SK-N-SH treated with all-trans-retinoic acid at 6 μM for 48 hours (cell line): Measurements from ENCODE around the gene DSP.

Experiments used
- ATAC-seq: fragments of 200-7000 bp; cut with Tn5 transposase; 3 replicates; pipeline ENCODE4 v1.9.1; 2020; ENCODE audit warnings: mild to moderate bottlenecking, moderate library complexity
- ARNTL ChIP-seq: fragments of 450-650 bp; formaldehyde crosslinking; IDR thresholded peaks from 2 replicates; pipeline ENCODE4 v1.5.0; 2020; ENCODE audit warnings: low read depth, mild to moderate bottlenecking, moderate library complexity, borderline replicate concordance
- BACH2 ChIP-seq: fragments of 250-450 bp; sonication (Bioruptor Pico); IDR thresholded peaks from 2 replicates; pipeline ENCODE4 v1.9.0; 2021; ENCODE audit warnings: mild to moderate bottlenecking, borderline replicate concordance
- CSDC2 ChIP-seq: fragments of 250-450 bp; sonication (Bioruptor Pico); IDR thresholded peaks from 2 replicates; pipeline ENCODE4 v1.5.0; 2020; ENCODE audit warnings: mild to moderate bottlenecking, moderate library complexity
- CSRNP3 ChIP-seq: fragments of 250-450 bp; sonication (Bioruptor Pico); IDR thresholded peaks from 2 replicates; pipeline ENCODE4 v1.5.1; 2021; ENCODE audit warnings: mild to moderate bottlenecking, moderate library complexity
- ESRRG ChIP-seq: fragments of 250-450 bp; sonication (Bioruptor Pico); IDR thresholded peaks from 2 replicates; pipeline ENCODE4 v1.6.1; 2021; ENCODE audit warnings: mild to moderate bottlenecking
- GLIS3 ChIP-seq: fragments of 250-450 bp; sonication (Bioruptor Pico); IDR thresholded peaks from 2 replicates; pipeline ENCODE4 v1.5.0; 2020; ENCODE audit warnings: mild to moderate bottlenecking, moderate library complexity
- ISL1 ChIP-seq: fragments of 250-450 bp; sonication (Bioruptor Pico); IDR thresholded peaks from 2 replicates; pipeline ENCODE4 v2.1.2; 2022; ENCODE audit warnings: mild to moderate bottlenecking, moderate library complexity
- OSR1 ChIP-seq: fragments of 250-450 bp; sonication (Bioruptor Pico); IDR thresholded peaks from 2 replicates; pipeline ENCODE4 v1.8.0; 2022; ENCODE audit warnings: moderate library complexity, mild to moderate bottlenecking, inconsistent platforms
- PPARA ChIP-seq: fragments of 250-450 bp; sonication (Bioruptor Pico); IDR thresholded peaks from 2 replicates; pipeline ENCODE4 v1.5.0; 2020; ENCODE audit warnings: mild to moderate bottlenecking, borderline replicate concordance
- RARB ChIP-seq: fragments of 250-450 bp; sonication (Bioruptor Pico); IDR thresholded peaks from 2 replicates; pipeline ENCODE4 v1.8.0; 2021; ENCODE audit warnings: mild to moderate bottlenecking, moderate library complexity
- SNAI2 ChIP-seq: fragments of 250-450 bp; sonication (Bioruptor Pico); IDR thresholded peaks from 2 replicates; pipeline ENCODE4 v1.5.0; 2020; ENCODE audit warnings: mild to moderate bottlenecking, moderate library complexity
- TCF4 ChIP-seq: fragments of 250-450 bp; sonication (Bioruptor Pico); IDR thresholded peaks from 2 replicates; pipeline ENCODE4 v1.8.0; 2021; ENCODE audit warnings: mild to moderate bottlenecking, moderate library complexity, borderline replicate concordance
- TOX ChIP-seq: fragments of 250-450 bp; sonication (Bioruptor Pico); IDR thresholded peaks from 2 replicates; pipeline ENCODE4 v1.8.0; 2021; ENCODE audit warnings: mild to moderate bottlenecking, moderate library complexity, borderline replicate concordance
- ZFP3 ChIP-seq: fragments of 250-450 bp; sonication (Bioruptor Pico); IDR thresholded peaks from 2 replicates; pipeline ENCODE4 v1.5.0; 2020; ENCODE audit warnings: mild to moderate bottlenecking, moderate library complexity
- ZFP30 ChIP-seq: fragments of 450-650 bp; formaldehyde crosslinking; IDR thresholded peaks from 2 replicates; pipeline ENCODE4 v1.5.0; 2022; ENCODE audit warnings: mild to moderate bottlenecking, moderate library complexity
- ZNF565 ChIP-seq: fragments of 450-650 bp; formaldehyde crosslinking; conservative IDR thresholded peaks from 2 replicates; pipeline ENCODE4 v1.5.0; 2020; ENCODE audit warnings: low read depth, mild to moderate bottlenecking, moderate library complexity
- ZNF70 ChIP-seq: fragments of 450-650 bp; formaldehyde crosslinking; IDR thresholded peaks from 2 replicates; pipeline ENCODE4 v1.5.0; 2020; ENCODE audit warnings: mild to moderate bottlenecking, moderate library complexity
- ZNF8 ChIP-seq: fragments of 450-650 bp; formaldehyde crosslinking; IDR thresholded peaks from 2 replicates; pipeline ENCODE4 v1.5.0; 2020; ENCODE audit warnings: mild to moderate bottlenecking, moderate library complexity
- TF ChIP-seq, protein P1 (sequence below): fragments of 250-450 bp; sonication (Bioruptor Pico); IDR thresholded peaks from 2 replicates; pipeline ENCODE4 v1.5.1; 2020; ENCODE audit warnings: low read depth, mild to moderate bottlenecking, moderate library complexity
- TF ChIP-seq, protein P2 (sequence below): fragments of 250-450 bp; sonication (Bioruptor Pico); IDR thresholded peaks from 2 replicates; pipeline ENCODE4 v1.5.0; 2020; ENCODE audit warnings: mild to moderate bottlenecking, moderate library complexity
- TF ChIP-seq, protein P3 (sequence below): fragments of 250-450 bp; sonication (Bioruptor Pico); IDR thresholded peaks from 2 replicates; pipeline ENCODE4 v1.8.0; 2020; ENCODE audit warnings: mild to moderate bottlenecking, moderate library complexity, borderline replicate concordance
- TF ChIP-seq, protein P4 (sequence below): fragments of 250-450 bp; sonication (Bioruptor Pico); IDR thresholded peaks from 2 replicates; pipeline ENCODE4 v1.8.0; 2021; ENCODE audit warnings: low read depth, mild to moderate bottlenecking, moderate library complexity, borderline replicate concordance

The DSP gene

GRCh38 chr6:7559651-7560385 is 18.3 kb downstream of the DSP start:
- no peak for ATAC-seq
- TF ChIP-seq ZNF8 (CRISPR knock-in tag): no peak
- TF ChIP-seq ZNF70: no peak
- TF ChIP-seq TCF4: no peak
- TF ChIP-seq, protein P1, sequence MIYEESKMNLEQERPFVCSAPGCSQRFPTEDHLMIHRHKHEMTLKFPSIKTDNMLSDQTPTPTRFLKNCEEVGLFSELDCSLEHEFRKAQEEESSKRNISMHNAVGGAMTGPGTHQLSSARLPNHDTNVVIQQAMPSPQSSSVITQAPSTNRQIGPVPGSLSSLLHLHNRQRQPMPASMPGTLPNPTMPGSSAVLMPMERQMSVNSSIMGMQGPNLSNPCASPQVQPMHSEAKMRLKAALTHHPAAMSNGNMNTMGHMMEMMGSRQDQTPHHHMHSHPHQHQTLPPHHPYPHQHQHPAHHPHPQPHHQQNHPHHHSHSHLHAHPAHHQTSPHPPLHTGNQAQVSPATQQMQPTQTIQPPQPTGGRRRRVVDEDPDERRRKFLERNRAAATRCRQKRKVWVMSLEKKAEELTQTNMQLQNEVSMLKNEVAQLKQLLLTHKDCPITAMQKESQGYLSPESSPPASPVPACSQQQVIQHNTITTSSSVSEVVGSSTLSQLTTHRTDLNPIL (CRISPR knock-in tag): no peak
- TF ChIP-seq ZFP3 (CRISPR knock-in tag): no peak
- no peak for TF ChIP-seq ESRRG (CRISPR knock-in tag)
- no peak for TF ChIP-seq CSRNP3 (CRISPR knock-in tag)
- TF ChIP-seq, protein P2, sequence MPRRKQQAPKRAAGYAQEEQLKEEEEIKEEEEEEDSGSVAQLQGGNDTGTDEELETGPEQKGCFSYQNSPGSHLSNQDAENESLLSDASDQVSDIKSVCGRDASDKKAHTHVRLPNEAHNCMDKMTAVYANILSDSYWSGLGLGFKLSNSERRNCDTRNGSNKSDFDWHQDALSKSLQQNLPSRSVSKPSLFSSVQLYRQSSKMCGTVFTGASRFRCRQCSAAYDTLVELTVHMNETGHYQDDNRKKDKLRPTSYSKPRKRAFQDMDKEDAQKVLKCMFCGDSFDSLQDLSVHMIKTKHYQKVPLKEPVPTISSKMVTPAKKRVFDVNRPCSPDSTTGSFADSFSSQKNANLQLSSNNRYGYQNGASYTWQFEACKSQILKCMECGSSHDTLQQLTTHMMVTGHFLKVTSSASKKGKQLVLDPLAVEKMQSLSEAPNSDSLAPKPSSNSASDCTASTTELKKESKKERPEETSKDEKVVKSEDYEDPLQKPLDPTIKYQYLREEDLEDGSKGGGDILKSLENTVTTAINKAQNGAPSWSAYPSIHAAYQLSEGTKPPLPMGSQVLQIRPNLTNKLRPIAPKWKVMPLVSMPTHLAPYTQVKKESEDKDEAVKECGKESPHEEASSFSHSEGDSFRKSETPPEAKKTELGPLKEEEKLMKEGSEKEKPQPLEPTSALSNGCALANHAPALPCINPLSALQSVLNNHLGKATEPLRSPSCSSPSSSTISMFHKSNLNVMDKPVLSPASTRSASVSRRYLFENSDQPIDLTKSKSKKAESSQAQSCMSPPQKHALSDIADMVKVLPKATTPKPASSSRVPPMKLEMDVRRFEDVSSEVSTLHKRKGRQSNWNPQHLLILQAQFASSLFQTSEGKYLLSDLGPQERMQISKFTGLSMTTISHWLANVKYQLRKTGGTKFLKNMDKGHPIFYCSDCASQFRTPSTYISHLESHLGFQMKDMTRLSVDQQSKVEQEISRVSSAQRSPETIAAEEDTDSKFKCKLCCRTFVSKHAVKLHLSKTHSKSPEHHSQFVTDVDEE (CRISPR knock-in tag): no peak
- no peak for TF ChIP-seq ARNTL (CRISPR knock-in tag)
- no peak for TF ChIP-seq OSR1 (CRISPR knock-in tag)
- TF ChIP-seq RARB (CRISPR knock-in tag): no peak
- no peak for TF ChIP-seq ZNF565 (CRISPR knock-in tag)

DNA sequence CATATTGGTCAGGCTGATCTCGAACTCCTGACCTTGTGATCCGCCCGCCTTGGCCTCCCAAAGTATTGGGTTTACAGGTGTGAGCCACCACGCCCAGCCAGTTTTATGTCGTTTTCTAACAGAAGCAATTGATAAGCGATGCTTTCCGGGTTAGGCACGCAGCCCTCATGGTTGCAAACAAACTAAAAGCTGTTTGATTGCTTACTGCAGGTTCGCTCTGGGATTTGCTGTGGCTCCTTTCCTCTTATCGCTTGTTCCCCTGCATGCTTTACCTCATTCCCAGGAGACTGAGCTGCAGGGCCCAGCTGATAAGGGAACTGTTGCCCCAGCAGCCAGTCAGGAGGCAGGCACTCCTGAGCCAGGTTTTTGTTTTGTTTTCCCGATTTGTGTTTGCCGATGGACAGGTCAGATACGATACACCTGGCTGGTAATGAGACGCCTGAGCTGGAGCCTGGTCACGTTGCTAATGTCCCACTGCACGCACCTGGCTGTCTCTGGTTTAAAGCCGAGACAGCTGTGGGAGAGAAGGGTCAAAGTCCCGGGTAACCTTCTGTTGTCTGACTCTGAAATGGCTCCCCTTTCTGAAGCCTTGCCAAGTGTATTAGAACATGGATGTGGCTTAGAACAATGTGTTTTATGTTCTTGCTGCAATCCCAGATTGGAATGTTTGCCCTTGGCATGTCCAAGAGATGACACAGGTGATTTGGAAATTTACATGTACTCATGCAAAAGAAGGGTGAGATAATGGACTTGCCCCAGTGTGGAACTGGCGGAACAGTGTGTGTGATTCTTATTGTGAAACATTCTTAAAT is 19.9 kb downstream of the DSP start:
- no peak for ATAC-seq

GRCh38 chr6:7562769-7563168 is 21.3 kb downstream of the DSP start:
- ATAC-seq: no peak

More for the DNA sequence above, 19.9 kb downstream of the DSP start:
- no peak for TF ChIP-seq ZFP3 (CRISPR knock-in tag)
- TF ChIP-seq, protein P3, sequence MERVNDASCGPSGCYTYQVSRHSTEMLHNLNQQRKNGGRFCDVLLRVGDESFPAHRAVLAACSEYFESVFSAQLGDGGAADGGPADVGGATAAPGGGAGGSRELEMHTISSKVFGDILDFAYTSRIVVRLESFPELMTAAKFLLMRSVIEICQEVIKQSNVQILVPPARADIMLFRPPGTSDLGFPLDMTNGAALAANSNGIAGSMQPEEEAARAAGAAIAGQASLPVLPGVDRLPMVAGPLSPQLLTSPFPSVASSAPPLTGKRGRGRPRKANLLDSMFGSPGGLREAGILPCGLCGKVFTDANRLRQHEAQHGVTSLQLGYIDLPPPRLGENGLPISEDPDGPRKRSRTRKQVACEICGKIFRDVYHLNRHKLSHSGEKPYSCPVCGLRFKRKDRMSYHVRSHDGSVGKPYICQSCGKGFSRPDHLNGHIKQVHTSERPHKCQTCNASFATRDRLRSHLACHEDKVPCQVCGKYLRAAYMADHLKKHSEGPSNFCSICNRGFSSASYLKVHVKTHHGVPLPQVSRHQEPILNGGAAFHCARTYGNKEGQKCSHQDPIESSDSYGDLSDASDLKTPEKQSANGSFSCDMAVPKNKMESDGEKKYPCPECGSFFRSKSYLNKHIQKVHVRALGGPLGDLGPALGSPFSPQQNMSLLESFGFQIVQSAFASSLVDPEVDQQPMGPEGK (CRISPR knock-in tag): no peak
- TF ChIP-seq ARNTL (CRISPR knock-in tag): no peak
- TF ChIP-seq GLIS3 (CRISPR knock-in tag): no peak
- no peak for TF ChIP-seq SNAI2 (CRISPR knock-in tag)
- no peak for TF ChIP-seq ZNF565 (CRISPR knock-in tag)
- TF ChIP-seq ISL1: no peak
- TF ChIP-seq TOX: no peak
- TF ChIP-seq OSR1 (CRISPR knock-in tag): no peak
- TF ChIP-seq ESRRG (CRISPR knock-in tag): no peak
- TF ChIP-seq, all 23 proteins: peak for 0

More at GRCh38 chr6:7562769-7563168, 21.3 kb downstream of the DSP start:
- TF ChIP-seq BACH2 (CRISPR knock-in tag) (no peak), ZFP30 (no peak), PPARA (no peak), ARNTL (CRISPR knock-in tag) (no peak), OSR1 (CRISPR knock-in tag) (no peak), TCF4 (no peak), ISL1 (no peak), SNAI2 (CRISPR knock-in tag) (no peak), CSRNP3 (CRISPR knock-in tag) (no peak), ZNF8 (CRISPR knock-in tag) (no peak), TOX (no peak), CSDC2 (CRISPR knock-in tag) (no peak), ESRRG (CRISPR knock-in tag) (no peak), RARB (CRISPR knock-in tag) (no peak), ZFP3 (CRISPR knock-in tag) (no peak)
- TF ChIP-seq, protein P4, sequence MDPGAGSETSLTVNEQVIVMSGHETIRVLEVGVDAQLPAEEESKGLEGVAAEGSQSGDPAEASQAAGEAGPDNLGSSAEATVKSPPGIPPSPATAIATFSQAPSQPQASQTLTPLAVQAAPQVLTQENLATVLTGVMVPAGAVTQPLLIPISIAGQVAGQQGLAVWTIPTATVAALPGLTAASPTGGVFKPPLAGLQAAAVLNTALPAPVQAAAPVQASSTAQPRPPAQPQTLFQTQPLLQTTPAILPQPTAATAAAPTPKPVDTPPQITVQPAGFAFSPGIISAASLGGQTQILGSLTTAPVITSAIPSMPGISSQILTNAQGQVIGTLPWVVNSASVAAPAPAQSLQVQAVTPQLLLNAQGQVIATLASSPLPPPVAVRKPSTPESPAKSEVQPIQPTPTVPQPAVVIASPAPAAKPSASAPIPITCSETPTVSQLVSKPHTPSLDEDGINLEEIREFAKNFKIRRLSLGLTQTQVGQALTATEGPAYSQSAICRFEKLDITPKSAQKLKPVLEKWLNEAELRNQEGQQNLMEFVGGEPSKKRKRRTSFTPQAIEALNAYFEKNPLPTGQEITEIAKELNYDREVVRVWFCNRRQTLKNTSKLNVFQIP (CRISPR knock-in tag): no peak
- TF ChIP-seq, protein P1 (CRISPR knock-in tag): no peak
